GM19395 (cell line): ENCODE measurements around the gene ASCL2.

Experiments
- ATAC-seq: cut with Tn5 transposase; IDR thresholded peaks from one replicate; pipeline ENCODE4 v1.9.1; 2021; ENCODE audit warnings: mild to moderate bottlenecking, moderate library complexity; ENCODE audit not compliant: unreplicated experiment

The ASCL2 gene

GRCh38 chr11:2263071-2263565 is 7.3 kb downstream of the ASCL2 start:
- ATAC-seq: no peak

- no peak for ATAC-seq
Observed at GRCh38 chr11:2262301-2263070, 7.9 kb downstream of the ASCL2 start.

- no peak for ATAC-seq
Observed at GRCh38 chr11:2261436-2262230, 8.8 kb downstream of the ASCL2 start.

GRCh38 chr11:2260491-2261364 is 9.7 kb downstream of the ASCL2 start:
- no peak for ATAC-seq

GRCh38 chr11:2259897-2260451 is 10.4 kb downstream of the ASCL2 start:
- ATAC-seq: no peak

GRCh38 chr11:2259466-2259830 is 10.9 kb downstream of the ASCL2 start:
- no peak for ATAC-seq

- ATAC-seq: no peak
Observed at GRCh38 chr11:2258501-2259465, 11.6 kb downstream of the ASCL2 start.

GRCh38 chr11:2256951-2257700 is 13.3 kb downstream of the ASCL2 start:
- ATAC-seq: no peak

- ATAC-seq: no peak
Observed at GRCh38 chr11:2256293-2256913, 14.0 kb downstream of the ASCL2 start.

- ATAC-seq: no peak
Observed at GRCh38 chr11:2252018-2252417, 18.4 kb downstream of the ASCL2 start.

GRCh38 chr11:2251138-2251537 is 19.2 kb downstream of the ASCL2 start:
- ATAC-seq: no peak

- ATAC-seq: no peak
Observed at GRCh38 chr11:2250485-2250884, 19.9 kb downstream of the ASCL2 start.

GRCh38 chr11:2250041-2250440 is 20.3 kb downstream of the ASCL2 start:
- no peak for ATAC-seq

GRCh38 chr11:2249189-2249916 is 21.0 kb downstream of the ASCL2 start:
- no peak for ATAC-seq

- ATAC-seq: no peak
Observed at GRCh38 chr11:2248762-2249161, 21.6 kb downstream of the ASCL2 start.

- ATAC-seq: no peak
Observed at GRCh38 chr11:2248242-2248641, 22.1 kb downstream of the ASCL2 start.

GRCh38 chr11:2247496-2247895 is 22.9 kb downstream of the ASCL2 start:
- ATAC-seq: no peak

- no peak for ATAC-seq
Observed at GRCh38 chr11:2240834-2241233, 29.6 kb downstream of the ASCL2 start.
